ENCODE data around the gene ADPRM.

ADPRM gene

GRCh38 chr17:10742431-10742830, 45.0 kb downstream of the ADPRM start:
- ATAC-seq = no peak

DNA sequence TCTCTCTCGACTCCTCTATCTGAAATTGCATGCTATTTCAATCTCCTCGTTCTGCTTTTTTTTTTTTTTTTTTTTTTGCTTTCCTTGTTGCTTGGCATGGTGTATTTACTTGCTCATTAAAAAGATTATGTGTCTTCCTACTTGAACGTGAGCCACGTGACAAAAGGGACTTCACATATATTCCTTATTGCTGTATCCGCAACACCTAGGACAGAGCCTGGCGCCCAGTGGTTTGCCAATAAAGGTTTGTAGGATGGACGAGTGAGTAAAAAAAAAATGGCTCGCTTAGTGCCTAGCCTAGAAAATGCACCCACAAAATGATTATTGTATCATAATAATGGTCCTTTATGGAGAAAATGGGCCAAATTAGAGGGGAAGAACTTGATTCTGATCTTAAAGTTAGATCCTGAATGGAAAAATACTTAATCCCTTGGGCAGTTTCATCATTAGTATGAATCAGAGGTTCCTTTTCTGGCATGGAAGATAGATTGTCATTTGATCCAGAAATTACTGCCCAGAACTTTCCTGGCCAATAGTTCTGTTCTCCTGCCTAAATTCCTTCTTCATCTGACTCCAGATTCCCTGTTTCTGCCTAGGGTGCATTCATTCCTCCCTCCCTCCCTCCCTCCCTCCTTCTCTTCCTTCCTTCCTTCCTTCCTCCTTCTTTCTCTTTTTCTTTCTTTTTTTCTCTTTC, 46.1 kb downstream of the ADPRM start:
- no peak for ATAC-seq

GRCh38 chr17:10744501-10745000, 47.2 kb downstream of the ADPRM start:
- ATAC-seq = no peak

DNA sequence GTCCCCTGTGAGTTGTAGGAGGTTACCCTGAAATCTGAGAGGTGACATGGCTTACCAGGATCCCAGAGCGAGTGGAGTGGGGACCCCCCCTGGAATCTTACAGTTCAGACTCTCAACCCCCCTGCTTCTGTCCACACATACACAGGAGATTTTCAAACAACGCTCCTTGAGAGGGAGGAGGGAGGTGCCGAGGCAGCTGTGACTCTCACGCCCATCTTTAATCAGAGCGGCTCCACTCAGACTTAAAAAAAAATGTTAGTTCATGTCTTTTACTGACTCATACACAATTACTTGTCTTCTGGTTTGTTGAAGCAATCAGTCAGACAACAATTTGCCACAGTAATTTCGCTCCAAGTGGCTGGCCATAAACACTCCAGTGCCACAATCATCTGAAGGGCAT, 47.8 kb downstream of the ADPRM start:
- no peak for ATAC-seq

DNA sequence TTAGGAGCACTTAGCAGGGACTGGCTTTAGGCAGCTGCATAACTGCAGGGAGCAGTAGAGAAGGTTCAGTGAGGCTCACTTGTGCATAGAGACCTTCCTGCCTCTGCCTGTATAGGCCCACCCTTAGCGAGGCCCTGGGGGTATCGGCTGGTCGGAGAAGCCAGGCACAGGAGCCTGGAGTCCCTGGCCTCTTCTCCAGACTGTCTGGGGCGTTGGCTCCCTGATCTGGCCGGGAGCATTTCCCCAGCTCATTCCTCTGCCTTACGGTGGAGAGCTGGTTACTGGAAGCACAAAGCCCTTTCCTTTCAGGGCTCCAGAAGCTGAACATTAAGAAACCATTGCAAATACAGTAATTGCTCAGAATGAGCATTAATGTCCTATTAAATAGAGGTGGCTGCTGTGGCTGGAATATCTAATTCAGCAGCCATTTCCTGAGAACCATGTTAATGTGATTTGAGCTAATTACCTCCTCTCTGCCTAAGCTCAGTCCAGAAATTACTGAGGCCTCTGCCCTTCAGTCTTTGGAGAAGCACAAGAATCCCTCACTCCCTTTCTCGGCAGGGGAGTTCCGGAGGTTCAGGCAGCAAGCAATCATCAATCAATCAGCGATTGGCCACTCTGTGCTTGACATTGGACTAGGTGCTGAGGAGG, 51.3 kb downstream of the ADPRM start:
- no peak for ATAC-seq

DNA sequence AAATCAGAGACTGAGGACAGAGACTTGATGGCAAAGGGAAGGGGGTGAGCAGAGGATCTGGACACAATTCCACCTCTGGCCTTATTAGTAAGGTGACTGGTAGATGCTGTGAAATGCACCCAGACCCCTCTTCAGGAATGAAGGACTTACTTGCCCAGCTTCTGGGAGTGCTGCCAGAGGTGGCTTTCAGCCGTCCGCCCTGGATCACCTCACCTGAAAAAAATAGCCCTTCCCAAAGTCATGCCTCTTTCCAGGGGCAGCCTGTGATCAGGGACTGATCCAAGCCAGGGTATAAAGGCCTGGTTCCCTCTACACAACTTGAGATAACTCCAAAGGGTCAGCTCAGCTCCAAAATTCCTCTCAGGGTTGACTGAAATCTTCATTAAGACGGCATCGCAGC, 52.8 kb downstream of the ADPRM start:
- ATAC-seq = no peak

- no peak for ATAC-seq
Observed at GRCh38 chr17:10751563-10751962, 54.2 kb downstream of the ADPRM start.

- no peak for ATAC-seq
Observed at GRCh38 chr17:10752696-10753095, 55.3 kb downstream of the ADPRM start.

DNA sequence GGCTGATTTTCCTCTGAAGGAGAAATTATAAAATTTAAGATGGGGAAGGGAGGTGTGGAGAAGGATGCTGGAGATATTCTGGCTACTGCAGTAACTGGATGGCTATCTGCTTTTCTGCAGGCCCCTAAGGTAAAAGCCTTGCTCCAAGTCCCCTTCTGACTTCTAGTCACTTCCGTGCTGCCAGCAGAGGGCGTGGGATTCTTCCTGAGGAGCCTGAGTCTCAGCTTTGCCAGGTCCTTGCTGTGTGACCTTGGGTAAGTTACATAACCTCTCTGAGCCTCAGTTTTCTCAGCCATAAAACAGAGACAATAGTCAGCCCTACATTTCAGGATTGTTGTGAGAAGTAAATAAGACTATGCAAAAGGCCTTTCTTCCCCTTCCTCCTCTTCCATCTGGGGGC, 56.7 kb downstream of the ADPRM start:
- ATAC-seq = no peak

DNA sequence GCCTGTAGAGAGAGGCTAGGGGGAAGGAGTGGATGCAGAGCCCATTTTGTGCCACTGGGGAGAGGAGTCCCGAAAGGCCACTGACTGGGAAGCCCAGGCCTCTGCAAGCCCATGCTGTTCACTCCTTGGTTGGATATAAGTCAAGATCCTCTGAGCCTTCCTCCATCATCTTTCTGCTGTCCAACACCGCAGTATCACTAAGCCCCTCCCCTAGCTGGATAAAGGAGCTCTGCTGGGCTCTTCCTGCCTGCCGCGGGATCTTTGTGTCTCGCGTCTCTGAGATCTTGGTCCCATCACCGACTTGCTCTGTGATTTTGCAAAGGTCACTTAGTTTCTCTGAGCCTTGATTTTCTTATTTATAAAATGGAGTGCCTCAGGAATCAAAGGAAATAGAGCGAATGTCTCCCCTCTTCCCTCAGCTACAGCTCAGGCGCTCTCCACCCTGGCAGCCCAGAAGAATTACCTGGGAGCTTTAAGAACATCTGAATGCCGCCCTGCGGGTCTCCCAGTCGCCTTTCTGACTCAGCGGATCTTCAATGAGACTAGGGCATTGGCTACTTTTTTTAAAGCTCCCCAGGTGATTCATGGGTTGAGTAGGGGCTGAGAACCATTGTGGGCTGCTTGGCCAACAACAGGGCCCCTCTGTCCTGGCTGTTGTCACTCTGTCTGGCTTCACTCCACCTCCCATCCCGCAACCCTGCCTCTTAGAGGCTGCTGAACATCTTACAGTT, 57.6 kb downstream of the ADPRM start:
- ATAC-seq = no peak

DNA sequence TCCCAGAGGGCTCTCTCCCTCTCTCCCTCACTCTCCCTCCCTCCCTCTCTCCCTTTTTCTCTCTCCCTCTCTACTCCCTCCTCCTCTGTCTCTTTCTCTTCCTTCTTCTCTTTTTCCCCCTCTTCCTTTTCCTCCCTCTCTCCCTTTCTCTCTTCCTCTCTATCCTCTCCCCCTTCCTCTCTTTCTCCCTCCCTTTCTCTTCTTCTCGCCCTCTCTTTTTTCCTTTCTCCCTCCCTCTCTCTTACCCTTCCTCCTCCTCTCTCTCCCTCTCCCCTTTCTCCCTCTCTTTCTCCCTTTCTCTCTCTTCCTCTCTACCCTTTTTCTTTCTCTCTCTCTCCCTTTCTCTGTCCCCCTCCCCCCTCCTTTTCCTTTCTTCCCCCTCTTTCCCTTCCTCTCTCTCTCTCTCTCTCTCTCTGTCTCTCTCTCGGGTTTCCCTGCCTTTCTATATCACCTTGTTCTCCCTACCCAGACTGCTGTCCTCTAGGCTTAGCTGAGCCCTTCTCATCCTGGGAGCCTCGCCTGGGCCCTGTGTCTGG, 58.3 kb downstream of the ADPRM start:
- ATAC-seq = no peak

GRCh38 chr17:10756185-10756584, 58.8 kb downstream of the ADPRM start:
- no peak for ATAC-seq

- ATAC-seq = no peak
Observed at GRCh38 chr17:10756619-10757018, 59.2 kb downstream of the ADPRM start.

GRCh38 chr17:10757067-10757466, 59.7 kb downstream of the ADPRM start:
- no peak for ATAC-seq

DNA sequence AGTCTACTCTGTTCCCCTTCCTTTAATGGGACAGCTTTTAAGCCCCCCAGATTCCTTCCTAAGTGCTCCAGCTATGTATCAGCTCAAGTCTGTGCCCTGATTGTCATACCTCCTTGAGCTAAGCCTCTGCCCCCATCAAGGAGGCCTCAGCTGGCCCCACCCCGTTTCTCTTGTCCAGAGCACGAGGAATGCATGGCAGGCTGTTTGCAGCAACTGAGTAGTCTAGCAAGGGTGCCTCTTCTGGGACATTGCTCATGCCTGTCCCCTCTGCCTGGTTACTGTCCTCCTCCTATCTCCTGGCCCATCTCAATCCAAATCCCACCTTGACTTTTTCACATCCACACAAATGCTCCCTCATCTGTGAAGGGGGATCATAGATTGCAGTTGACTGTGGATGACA, 60.3 kb downstream of the ADPRM start:
- no peak for ATAC-seq

DNA sequence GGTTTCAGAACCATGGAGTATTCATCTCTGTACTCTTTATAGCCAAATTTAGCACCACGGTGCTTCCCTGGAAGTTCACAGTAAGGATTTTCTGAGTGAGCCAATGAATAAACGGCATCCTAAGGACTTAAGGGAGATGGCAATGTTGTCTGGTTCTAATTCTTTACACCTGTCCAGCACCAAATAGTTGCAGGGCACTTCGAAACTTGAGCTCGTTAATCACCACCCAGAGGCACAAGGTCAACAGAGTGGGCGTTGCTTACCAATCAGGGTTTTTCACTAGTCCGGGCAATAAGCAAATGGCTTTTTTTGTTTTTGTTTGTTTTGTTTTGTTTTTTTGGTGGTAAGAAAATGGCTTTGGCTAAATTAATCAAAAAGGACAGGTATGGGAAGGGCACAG, 60.7 kb downstream of the ADPRM start:
- ATAC-seq = no peak
